Dedifferentiated amniotic fluid mesenchymal stem cell (primary cell): ENCODE results near the gene RAB32.
"Not testable (repeated sequence)": the region's sequence is repeated elsewhere in the genome, so short reads cannot be mapped to it uniquely, and the experiment has no call there.

Experiments used
- DNase-seq: peaks from one replicate; pipeline ENCODE4 v3.0.0-alpha.2; 2016; ENCODE audit errors: extremely low spot score

RAB32 gene

DNA sequence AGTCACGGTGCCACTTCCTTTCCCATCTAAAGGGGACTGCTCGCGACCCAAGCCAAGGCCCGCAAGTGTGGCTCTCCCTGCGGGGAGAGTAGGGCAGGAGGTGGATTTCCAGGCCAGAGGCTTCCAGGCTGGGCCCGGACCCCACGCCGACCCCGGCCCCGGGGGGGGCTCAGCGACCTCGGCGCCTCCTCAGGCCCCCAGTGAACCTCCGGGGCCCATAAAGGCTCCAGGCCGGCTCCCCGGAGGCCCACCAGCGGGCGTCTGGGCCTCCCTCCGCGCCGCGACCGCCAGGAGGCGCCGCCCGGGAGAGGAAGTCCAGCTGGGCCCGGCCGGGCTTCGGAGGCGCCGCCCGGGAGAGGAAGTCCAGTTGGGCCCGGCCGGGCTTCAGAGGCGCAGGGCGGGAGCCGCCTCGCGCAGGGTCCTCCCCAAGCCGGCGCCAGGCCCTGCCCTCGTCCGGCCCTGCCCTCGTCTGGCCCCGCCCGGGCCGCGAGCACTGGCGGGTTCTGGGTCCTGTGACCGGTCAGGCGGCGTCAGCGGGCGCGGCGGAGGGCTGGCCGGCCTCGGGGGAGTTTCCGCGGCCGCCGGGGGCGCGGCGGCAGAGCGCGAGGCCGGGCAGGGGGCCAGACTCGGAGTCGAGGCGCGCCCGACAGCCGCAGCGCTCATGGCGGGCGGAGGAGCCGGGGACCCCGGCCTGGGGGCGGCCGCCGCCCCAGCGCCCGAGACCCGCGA is at the start of gene RAB32:
RAB32 (plus strand) TSS at position 623 of the 729 bp plus-strand sequence; CDS start at position 662, 39 bp downstream.
- peak; percentile 91 for DNase-seq

DNA sequence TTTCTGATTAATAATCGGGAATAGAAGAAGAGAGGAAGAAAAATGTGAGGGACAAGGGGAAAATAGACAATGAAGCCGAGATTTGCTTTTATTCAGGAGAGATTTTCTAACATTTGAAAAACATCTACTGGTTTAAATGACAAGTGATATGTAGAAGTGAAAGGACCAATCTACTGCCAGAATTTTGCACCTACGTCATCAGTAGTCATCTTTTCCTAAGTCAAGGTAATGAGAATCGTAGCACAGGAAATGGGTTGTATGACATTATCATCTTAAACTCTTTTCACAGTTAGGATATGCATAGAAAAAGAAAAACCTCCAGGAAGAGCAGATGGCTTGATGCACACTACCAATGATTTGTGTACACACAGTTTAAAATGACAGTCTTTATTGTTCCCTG is 45.3 kb upstream of the RAB32 start:
- no peak for DNase-seq

DNA sequence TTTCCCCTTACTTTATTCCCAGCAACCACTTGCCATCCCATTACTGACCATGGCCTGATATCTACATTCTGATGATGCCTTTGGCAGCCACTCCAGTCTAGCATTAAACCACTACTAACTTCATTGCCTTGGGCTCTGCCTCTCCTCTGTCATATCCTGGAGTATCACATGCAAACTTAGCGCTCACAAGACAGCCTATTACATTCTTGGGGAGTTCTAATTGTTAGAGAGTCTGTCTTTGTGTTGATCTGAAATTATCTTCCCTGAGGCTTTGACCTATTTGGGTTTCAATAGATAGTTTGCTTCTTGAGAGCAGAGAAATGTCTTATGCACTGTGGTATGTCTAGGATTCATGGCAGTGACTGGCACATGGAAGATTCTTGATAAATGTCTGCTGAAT is 40.5 kb upstream of the RAB32 start:
- DNase-seq = no peak

DNA sequence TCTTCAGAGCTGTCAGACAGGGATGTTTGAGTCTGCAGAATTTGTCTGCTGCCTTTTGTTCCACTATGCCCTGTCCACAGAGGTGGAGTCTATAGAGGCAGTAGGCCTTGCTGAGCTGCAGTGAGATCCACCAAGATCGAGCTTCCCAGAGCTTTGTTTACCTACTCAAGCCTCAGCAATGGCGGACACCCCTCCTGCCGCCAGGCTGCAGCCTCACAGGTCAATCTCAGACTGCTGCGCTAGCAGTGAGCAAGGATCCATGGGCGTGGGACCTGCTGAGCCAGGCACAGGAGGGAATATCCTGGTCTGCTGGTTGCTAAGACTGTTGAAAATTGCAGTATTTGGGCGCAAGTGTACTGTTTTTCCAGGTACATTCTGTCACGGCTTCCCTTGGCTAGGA is 28.4 kb upstream of the RAB32 start:
- DNase-seq = no peak

DNA sequence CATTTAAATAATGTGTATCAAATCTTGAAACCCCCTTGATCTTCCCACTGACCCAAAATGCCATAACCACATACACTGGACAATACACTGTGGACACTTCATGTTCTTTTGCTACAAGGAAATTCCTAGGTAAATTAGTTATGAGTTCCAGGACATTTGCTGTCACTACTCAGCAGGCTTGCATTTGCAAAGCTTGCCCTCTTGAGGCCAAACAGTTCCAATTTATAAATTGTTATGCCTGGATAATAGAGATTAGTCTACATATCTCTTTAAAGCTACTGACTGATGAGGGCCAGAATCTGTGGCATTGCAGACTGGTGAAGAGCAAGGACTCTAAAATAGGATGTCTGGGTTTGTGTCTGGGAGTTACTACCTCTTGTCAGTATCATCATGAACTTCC is 17.4 kb upstream of the RAB32 start:
- DNase-seq = no peak

DNA sequence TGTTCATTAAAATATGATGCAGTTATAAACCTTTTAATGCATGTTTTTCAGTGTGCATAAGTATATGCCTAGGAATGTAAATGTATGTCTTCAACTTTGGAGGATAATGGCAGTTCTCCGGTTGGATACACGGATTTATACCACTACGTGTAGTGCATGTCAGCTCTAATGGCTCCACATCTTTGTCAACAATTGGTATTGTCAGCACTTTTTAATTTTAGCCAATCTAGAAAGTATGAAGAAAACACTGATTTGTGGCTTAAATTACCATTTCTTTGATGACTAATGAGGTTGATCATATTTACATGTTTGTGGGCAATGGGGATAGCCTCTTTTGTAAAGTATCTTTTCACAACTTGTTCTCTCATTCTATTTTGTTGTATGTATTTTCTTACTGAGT is 10.9 kb upstream of the RAB32 start:
- no peak for DNase-seq

DNA sequence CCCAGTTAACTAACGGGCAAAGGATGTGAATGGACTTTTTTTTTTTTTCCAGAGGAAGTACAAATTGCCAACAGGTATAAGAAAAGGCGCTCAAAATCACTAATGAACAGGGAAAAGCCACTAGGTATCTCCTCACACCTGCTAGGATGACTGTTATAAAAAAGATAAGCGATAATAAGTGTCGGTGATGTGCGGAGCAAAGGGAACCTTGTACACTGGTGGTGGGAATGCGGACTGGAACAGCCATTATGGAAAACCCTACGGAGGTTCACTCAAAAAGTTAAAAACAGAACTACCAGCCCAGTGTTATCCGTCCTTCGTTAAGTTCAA is 787 bp upstream of the RAB32 start:
- DNase-seq = no peak

DNA sequence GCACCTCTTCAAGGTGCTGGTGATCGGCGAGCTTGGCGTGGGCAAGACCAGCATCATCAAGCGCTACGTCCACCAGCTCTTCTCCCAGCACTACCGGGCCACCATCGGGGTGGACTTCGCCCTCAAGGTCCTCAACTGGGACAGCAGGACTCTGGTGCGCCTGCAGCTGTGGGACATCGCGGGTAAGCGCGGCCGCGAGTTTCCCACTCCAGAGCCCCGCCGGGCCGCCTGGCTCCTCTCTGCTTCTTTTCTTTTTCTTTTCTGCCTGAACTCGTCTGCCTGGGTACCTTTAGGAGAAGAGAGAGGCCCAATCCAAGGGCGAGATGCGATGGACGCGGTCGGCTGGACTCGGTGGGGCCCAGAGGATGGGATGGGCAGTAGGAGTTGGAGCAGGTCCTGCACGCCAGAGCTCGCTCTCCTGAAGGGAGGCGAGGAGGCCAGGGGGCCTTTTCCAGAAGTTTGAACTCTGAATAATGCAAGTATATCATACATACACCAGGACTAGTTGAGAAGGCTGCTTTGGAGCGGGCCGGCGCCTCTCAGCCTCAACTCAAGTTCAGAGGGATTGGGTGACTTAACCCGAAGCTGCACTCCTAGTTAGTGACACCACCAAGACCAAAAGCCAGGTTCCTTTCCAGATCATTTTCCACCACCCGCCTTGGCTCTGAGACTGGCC is 445 bp downstream of the RAB32 start:
- peak; percentile 54 for DNase-seq

DNA sequence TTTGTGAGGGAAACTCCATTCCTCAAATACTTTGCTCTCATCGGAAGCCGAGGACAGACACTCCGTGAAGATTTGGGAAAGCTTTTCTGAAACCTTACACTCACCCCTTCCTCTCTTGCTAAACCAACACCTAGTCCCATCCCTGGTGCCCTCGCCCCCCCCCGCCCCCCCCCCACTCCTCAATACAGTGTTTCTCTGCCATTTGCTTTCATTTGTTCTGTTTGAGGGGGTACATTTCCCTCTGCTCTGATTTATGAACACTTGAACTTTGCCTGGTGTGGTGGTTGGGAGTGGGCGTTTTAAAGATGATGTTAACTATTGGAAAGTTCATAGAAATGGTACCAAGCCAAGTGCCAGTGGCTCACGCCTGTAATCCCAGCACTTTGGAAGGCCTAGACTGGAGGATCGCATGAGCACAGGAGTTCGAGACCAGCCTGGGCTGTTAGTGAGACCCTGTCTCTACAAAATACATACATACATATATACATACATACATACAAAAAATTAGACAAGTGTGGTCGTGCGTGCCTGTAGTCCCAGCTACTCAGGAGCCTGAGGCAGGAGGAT is 1.1 kb downstream of the RAB32 start:
- no peak for DNase-seq

DNA sequence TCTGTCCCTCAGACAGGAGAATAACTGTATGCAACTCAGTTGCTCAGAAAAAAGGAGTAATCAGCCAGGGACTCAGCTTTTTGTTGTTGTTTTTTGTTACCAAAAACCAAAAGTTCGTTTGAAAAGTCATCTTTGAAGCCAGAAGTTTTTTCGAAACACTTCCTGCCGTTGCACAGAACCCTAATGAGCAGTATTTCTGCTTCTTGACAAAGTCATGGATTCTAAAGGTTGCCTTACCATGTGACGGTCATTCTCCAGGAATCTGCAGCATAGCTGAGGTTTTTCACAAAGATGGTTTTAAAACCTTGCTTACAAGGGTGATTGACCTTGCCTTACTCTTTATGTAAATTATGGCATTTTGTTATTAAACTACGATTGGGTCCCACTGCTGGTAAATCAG is 1.9 kb downstream of the RAB32 start:
- peak; percentile 31 for DNase-seq

DNA sequence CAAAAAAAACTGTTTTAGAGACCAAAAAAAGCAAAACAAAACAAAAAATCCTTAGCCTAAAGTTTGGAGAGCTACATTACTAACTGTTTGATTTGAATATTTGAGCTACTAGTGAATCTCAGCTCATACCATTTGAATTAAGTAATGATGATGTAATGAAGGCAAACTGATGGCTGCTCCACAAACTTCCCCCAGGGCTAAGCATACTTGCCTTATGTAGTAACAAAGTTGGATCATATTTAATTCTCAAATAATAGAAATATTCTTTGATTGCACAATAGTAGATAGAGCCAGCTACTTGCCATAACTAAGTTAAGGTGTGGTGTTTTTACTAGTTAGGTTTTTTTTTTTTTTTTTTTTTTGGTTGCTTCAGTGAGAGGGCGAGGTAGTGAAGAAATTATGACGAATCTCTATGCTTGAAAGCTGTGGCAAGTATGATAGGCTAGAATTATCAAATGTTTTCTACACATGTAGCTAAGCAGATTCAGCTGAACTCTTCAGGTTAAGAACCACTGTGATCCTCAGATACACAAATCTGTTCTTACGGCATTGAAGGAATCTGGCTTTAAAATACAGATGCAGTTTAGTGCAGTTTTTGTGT is 2.9 kb downstream of the RAB32 start:
- DNase-seq = peak; percentile 96

DNA sequence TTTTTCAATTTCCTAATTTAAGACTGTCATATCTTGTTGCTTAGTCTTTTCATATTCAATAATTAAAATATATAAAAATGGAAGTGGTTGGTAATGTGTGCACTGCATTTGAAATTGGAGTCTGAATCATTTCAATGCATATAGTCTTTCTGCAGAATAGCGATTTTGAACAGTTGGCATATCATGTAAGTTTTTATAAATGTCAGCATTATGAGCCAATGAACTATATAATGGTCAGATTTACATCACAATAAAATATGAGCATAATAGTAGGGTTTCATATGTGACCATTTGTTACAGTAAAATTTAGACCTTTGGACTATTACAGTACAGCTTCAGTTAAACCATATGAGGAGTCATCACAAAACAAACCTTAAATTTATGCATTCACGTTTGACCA is 4.3 kb downstream of the RAB32 start:
- DNase-seq = no peak

DNA sequence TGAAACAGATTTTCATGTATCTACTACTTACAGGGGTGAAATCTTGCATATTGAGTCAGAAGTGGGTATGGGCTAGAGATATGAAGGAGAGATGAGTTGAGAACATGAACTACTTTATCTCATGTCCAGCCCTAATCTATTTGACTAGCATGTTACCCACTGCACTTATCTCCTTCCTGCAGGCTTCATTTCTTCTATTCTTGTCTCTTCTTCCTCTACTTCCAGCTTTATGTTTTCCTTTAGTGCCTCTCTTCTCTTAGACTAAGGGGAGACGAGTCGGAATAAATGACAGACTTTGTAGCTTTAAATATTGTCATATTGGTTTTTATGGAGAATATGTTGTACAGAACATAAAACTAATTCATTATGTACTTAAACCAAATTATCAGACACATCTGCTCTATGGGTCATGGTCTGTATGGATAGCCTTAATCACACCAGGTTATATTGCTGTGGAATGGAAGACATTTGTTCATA is 5.3 kb downstream of the RAB32 start:
- no peak for DNase-seq

DNA sequence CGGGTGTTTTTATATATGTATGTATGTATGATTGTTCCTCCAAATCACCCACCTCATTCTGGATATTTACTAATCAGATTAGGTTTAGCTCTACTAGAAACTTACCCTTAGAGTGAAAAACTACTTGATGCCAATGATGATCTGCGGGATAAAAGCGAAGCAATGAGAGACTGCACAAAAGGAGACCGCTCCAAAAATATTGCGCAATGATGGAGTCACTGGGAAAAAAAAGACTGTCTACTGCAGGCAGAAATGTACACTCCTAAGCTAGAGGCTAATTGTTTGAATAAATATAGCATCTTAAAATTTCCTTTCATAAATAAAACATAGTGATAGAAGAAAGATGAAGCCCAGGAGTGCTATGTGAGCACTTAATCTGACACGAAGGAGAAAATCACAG is 7.3 kb downstream of the RAB32 start:
- no peak for DNase-seq

DNA sequence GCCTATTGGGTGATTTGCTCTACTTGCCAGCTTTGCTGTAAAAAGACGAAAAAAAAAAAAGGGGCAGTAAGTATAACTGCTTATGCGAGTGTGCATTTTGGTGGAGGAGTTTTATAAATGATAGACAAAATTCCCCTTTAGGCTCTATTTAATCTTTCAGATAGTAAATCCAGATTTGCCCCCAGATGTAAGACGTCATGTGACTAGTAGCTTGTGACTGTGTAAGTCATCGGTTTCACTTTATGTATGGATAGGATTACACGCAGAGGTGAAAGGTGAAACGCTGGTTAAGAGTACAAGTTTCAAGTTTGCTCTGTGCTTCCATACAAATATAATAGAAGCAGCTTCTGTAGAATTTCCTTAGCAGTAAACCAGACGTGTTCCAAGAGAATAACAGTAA is 7.9 kb downstream of the RAB32 start:
- DNase-seq = no peak

DNA sequence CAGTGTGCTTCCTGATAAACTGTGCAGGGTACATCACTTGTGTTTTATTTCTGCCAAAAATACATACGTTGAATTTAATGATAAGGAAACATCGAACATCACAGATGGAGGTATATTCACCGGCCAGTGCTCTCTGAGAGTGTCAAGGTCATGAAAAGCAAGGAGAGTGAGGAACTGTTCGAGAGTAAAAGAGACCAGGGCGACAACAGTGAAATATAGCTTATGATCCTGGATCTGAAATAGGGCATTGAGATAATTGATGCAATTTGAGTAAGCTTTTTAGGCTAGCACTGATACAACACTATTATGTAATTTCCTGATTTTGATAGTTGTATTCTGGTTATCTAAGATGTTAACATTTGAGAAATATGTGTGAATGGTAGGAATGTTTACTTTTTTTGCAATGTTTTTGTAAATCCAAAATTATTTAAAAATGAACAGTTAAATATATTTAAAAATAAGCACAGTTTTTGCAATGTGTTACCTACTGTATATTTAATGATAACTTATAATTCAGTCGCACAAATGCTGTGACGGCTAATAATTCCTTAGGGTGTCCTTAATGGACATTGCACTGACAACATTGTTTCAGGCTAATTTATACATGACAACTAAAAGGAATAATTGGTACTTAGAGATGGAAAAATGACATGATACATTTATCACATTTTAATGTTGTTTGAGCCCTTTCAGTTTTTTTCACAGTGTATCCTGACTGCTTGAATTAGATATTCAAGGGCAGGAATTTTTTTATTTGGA is 9.9 kb downstream of the RAB32 start:
- no peak for DNase-seq

DNA sequence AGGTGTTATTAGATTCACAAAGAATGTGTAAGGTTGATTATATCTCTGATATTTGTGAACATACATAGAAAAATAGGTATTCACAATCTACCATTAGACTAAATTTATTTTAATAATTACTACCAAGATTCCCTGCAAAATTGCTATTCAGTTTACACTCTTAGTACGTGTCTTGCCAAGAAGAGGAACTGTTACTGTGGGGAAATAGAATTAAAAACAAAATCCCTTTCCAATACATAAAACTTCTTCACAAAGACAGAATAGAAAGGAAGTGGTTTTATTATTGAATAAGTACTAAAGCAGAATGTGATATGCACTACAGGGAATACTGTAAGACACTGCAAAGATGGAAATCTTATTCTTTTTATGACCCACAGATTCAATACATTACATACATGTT is 17.0 kb downstream of the RAB32 start:
- DNase-seq = no peak

DNA sequence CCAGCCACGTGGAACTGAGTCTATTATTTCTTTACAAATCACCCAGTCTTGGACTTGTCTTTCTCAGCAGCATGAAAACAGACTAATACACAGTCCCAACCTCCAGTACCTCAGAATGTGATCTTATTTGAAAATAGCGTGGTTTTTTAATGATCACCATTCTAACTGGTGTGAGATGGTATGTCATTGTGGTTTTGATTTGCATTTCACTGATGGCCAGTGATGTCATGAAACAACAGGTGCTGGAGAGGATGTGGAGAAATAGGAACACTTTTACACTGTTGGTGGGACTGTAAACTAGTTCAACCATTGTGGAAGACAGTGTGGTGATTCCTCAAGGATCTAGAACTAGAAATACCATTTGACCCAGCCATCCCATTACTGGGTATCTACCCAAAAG is 23.0 kb downstream of the RAB32 start:
- not testable (repeated sequence) for DNase-seq

DNA sequence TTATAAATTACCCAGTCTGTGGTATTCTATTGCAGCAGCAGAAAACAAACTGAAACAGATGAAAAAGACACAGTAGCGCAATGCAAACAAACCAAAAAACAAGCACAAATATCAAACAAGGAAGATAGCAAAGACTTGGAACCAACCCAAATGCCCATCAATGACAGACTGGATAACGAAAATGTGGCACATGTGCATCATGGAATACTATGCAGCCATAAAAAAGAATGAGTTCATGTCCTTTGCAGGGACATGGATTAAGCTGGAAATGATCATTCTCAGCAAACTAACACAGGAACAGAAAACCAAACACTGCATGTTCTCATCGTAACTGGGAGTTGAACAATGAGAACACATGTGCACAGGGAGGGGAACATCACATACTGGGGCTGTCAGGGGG is 25.0 kb downstream of the RAB32 start:
- not testable (repeated sequence) for DNase-seq

DNA sequence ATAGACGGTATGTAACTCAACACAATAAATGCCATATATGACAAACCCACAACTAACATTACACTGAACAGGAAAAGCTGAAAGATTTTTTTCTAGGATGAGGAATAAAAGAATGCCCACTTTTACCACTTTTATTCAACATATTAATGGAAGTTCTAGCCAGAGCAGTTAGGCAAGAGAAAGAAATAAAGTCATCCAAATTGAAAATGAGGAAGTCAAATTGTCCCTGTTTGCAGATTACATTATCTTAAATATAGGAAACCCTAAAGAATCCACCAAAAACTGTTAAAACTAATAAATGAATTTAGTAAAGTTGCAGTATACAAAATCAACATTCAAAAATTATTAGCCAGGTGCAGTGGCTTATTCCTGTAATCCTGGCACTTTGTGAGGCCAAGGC is 30.6 kb downstream of the RAB32 start:
- no peak for DNase-seq

DNA sequence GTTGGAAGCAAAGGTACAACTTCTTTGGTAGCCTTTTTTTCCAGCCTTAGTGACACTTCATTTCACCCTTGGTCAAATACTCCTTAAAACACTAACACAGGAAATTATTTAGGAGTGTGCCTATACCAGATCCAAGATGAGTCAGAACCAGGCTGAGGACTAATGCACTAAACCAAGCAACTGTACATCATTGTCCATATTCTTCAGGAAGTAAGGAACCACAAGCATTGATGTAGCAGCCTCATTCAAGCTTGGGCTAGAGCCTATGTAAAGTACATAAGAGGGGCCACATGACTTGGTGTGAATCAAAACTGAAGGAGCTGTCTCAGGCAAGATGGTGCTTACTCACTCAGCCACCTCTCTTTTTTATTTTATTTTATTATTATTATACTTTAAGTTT is 34.4 kb downstream of the RAB32 start:
- no peak for DNase-seq

DNA sequence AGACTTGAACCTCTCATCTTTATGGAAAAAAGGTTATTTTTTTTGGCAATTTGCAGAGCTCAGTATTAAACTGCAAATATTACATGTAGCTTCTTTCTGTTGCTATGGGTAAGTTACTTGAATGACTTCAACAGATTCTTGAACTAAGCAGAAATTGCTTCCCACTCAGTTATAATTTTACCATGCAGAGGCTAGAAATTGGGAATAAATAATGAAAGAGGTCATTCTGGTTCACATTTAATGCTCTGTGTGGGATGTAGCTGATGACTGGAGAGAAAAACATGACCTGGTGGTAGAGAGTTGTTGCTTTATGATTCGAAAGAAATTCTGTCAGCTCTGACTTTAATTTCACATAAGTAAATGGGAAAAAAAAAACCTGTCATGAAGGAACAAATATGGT is 38.3 kb downstream of the RAB32 start:
- no peak for DNase-seq
